Cerebellar nuclear complex (tissue), 1 donor: ENCODE data around the gene VSTM2L.

Experiments
- DNase-seq, 2 experiments: peaks; one replicate each; lab custom pipeline; 2025; lab: John Stamatoyannopoulos, UW

The VSTM2L gene

DNA sequence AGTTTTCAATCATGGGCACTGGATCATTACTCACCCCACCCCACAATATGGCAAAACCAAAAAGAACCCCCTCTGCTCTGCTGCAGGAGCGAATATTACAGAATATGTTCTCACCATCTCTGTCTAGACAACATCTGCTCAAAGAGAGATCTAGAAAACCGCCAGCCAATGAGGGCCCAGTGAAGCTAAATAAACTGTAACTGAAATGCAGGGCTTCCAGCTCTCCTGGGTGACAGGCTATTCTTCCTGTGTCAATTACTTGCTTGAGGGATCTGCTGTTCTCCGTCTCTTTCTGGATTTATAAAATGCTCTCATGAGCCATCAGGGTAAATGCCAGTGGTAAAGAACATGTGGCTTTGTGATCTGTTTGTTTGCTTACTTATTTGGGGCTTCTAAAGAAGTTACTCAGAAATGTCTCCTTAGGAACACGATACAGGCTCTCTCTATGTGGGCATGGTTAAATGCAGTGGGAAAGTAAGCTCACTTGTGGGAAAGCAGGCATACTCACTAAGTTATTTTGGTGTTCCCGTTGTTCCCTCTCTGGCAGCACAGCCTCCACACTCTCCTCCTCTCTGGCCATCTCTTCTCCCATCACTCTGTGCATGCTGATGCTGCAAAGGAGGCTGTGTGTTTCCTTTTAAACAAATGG lies 85.5 kb downstream of the VSTM2L start:
- no peak for DNase-seq

DNA sequence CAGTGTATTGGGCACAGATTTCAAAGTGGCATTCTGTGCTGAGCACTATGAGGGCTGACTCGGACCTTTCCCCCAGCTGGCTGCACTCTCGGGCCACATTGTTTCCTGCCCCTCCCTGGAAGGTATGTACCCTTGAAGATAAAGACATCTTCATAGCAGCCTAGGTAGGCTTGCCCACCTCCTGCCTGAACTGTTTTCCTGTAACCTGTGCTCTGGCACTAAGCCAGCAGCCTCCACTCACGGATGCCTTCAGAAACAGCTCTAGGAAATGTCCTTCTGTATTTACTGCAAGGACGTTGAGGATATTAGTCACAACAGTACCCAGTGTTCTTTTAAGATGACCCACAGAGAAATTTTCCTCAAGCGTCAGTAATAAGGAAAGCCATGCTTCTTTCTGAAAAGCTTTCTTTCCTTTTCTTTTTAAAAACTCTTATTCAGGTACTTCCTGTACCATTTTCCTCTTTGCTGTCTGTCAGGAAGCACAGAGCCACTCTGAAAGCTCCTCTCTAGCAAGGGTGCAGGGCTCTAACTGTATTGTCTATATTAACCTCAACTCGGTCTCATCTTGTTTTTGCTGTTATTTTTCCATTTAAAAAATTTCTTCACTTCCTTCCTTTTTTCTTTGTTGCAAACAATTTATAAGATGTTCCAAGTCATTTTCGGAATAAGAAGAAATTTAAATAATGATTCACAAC lies 86.8 kb downstream of the VSTM2L start:
- peak in 1 of 2 experiments; percentile 29 for DNase-seq

DNA sequence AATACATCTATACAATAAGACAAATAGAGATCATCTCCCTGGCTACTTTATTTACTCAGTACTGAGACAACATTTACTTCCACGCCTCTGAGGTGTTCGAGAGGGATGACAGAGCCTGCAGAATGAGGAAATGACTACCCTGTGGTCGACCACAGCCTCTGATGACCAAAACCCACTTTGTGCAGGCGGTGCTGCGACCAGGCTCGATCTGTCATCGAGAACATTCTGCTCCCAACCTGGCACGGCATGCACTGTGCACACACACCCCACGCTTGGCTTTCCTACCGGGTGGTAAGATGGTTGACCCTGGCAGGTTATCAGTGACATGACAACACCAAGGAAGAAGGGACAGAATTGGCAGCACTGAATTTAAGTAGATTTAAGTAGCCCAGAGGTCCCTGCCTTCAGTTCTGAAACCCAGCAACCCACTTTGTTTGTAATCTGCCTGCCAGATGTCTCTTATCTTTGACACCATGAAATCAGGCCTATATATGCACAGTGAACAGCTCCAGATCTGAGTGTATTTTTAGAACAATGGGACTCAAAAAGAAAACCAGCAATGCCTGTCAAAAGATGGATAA lies 87.7 kb downstream of the VSTM2L start:
- DNase-seq: no peak

DNA sequence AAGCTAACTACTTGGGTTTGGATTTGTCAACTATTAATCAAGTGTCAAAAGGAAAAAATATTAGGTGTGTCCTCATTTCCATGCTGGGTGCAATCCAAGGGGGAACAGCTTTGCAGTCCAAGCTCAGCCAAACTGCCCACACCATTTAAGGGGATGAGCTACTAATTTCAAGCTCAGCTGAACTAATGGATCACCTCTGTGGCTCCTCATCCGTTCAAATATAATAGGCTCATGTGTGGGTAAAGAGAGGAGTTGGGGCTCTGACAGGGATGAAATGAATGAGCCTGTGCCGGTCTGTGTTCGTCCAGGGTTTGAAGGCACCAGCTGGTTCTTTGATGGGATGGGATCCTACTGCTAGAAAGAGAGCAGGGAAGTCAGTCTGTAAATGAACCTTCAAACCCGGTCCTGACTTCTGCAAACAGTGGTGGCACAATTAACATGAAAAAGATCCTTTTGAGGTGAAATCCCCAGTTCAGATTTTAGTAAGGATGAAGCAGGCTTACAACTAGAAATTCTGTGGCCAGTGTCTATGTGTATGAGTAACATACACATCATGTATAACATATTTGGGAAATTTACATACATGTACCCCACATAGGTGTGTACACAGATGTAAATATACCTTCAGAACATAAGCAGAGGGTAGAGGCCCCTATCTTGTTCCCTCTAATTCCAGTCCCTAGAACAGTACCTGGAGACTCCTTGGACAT lies 88.4 kb downstream of the VSTM2L start:
- no peak for DNase-seq

DNA sequence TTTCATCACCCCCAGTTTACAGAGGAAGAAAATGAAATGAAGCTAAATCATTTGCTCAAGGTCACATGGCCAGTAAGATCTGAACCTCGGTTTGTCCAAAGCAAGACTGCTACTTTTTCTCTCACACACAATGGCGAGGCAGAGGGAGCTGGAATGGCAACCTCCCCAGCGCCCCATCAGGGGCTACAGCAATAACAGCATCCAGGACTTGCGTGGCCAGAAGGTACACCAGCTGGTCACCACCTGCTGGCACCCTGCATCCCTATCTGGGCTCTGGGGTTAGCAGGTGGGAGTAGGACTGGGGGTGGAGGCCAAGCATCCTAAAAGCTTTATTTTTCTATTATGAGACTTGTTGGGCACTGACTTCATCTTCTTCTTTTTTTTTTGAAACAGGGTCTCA lies 89.0 kb downstream of the VSTM2L start:
- no peak for DNase-seq

DNA sequence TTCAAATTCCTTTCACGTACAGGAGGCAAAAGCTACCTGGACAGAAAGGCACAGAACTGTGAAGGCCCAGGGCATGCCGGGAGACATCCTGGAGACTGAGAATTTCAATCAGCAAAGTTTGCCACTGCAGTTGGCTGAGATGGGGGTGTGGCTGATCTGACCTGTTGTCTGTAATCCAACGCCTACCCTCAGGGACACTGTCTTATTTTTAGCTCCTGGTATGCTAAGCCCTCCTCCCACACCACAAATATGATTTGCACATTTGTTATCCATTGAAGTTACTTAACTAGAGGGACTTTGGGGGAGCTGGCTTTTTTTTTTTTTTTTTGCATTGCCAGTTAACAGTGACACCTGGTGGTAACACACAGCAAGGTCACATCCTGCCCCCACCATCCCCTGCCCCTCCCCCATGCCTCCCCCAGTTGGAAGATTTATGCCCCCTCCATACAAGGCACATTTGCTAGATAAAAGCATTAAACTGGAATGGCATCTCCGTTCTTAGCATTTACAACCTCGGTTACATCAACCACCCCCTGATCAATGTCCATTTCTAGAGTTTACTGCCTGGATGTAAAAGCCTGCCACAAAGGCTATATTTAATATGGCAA lies 90.0 kb downstream of the VSTM2L start:
- DNase-seq: no peak

DNA sequence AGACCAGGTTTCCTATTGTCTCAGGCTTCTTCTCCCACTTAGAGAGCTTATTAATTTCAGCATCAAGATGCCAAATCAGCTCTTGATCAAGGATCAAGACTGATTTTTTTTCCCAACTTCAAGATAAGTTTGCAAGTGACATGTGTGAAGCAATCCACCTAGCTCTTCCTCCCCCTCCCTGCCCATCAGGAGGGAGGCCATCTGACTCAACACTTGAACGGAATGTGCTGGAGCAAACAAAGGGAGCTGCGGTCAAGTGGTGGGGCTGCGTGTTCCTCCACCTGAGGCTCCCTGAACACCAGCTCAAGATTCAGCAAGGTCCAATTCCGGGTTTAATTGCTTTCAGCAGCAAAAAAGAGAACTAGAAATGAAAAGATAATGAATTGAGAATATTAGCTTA lies 91.6 kb downstream of the VSTM2L start:
- DNase-seq: no peak
